IPS-20b (cell line): Measurements from ENCODE around the gene IRAK3.

Source experiments
- H3K27ac ChIP-seq: one replicate; pipeline ENCODE4 v1.5.1; 2013; ENCODE audit warnings: low read length
- H3K27me3 ChIP-seq: 2 replicates; pipeline ENCODE4 v1.6.1; 2013; ENCODE audit warnings: mild to moderate bottlenecking, low read length, inconsistent platforms; ENCODE audit not compliant: insufficient read depth
- H3K36me3 ChIP-seq: 2 replicates; pipeline ENCODE4 v1.6.1; 2013; ENCODE audit warnings: low read depth, mild to moderate bottlenecking, inconsistent platforms, low read length, moderate library complexity; ENCODE audit not compliant: insufficient read depth
- H3K4me1 ChIP-seq: 2 replicates; pipeline ENCODE4 v1.6.1; 2013; ENCODE audit warnings: mild to moderate bottlenecking, control low read depth, inconsistent platforms, low read length, moderate library complexity; ENCODE audit not compliant: insufficient read depth
- H3K4me3 ChIP-seq: 2 replicates; pipeline ENCODE4 v1.5.1; 2013; ENCODE audit warnings: mild to moderate bottlenecking, low read length, inconsistent platforms
- H3K9ac ChIP-seq: 2 replicates; pipeline ENCODE4 v1.6.1; 2013; ENCODE audit warnings: low read depth, mild to moderate bottlenecking, inconsistent platforms, low read length, moderate library complexity
- H3K9me3 ChIP-seq: 2 replicates; pipeline ENCODE4 v1.6.1; 2013; ENCODE audit warnings: mild to moderate bottlenecking, low read depth, low read length, inconsistent platforms; ENCODE audit not compliant: insufficient read depth

IRAK3 gene

GRCh38 chr12:66243911-66244310 lies 54.9 kb downstream of the IRAK3 start:
- H3K27ac ChIP-seq = no peak overlapping the region
- no peak overlapping the region for H3K4me3 ChIP-seq
- no peak overlapping the region for H3K9ac ChIP-seq
- no peaks in the 10 kb centered on the region for H3K36me3 ChIP-seq
- peaks cover 1% of the 10 kb centered on the region; the same call in 1 of the 2 replicates for H3K27me3 ChIP-seq
- H3K9me3 ChIP-seq = no peaks in the 10 kb centered on the region
- H3K4me1 ChIP-seq = peaks cover 11% of the 10 kb centered on the region

- Histone ChIP-seq H3K9me3 (no peaks in the 10 kb centered on the region), H3K27ac (no peak overlapping the region), H3K27me3 (no peaks in the 10 kb centered on the region), H3K9ac (no peak overlapping the region), H3K36me3 (no peaks in the 10 kb centered on the region), H3K4me1 (peaks cover 6% of the 10 kb centered on the region; the same call in 1 of the 2 replicates), H3K4me3 (no peak overlapping the region)
Observed at GRCh38 chr12:66244446-66244845, 55.4 kb downstream of the IRAK3 start.

GRCh38 chr12:66247741-66248140 lies 58.7 kb downstream of the IRAK3 start:
- Histone ChIP-seq H3K36me3 (no peaks in the 10 kb centered on the region), H3K27me3 (no peaks in the 10 kb centered on the region), H3K9me3 (no peaks in the 10 kb centered on the region), H3K4me1 (no peaks in the 10 kb centered on the region), H3K9ac (no peak overlapping the region), H3K27ac (no peak overlapping the region), H3K4me3 (no peak overlapping the region)

DNA sequence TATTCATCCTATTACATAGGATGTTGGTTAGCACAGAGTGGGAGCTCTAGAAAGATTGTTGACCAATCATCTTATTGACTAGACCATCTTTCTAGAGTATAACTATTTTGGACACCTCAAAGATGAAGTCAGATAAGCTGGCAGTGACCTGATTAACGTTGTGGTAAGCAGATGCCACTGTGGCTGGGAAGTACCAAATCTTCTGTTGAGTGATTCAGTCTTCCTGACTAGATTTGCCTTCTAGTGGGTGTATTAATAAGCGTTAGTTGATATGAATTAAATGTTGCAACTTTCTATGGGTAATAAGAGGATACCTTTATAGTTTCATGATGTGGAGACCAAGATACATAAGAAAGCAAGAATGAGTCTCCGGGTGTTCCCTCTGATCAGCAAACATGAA lies 62.0 kb downstream of the IRAK3 start:
- Histone ChIP-seq H3K4me1 (no peaks in the 10 kb centered on the region), H3K9ac (no peak overlapping the region), H3K36me3 (no peaks in the 10 kb centered on the region), H3K9me3 (no peaks in the 10 kb centered on the region), H3K4me3 (no peak overlapping the region), H3K27ac (no peak overlapping the region), H3K27me3 (no peaks in the 10 kb centered on the region)

- no peaks in the 10 kb centered on the region for H3K27me3 ChIP-seq
- H3K4me3 ChIP-seq = no peak overlapping the region
- H3K9ac ChIP-seq = no peak overlapping the region
- no peak overlapping the region for H3K27ac ChIP-seq
- 0 out of 2 replicates have a peak, but pooled peaks cover 2% of the 10 kb centered on the region for H3K4me1 ChIP-seq
- no peaks in the 10 kb centered on the region for H3K36me3 ChIP-seq
- no peaks in the 10 kb centered on the region for H3K9me3 ChIP-seq
Observed at GRCh38 chr12:66252771-66253170, 63.8 kb downstream of the IRAK3 start.

GRCh38 chr12:66255737-66256136 lies 66.7 kb downstream of the IRAK3 start:
- Histone ChIP-seq H3K27me3 (no peaks in the 10 kb centered on the region), H3K27ac (no peak overlapping the region), H3K4me1 (0 out of 2 replicates have a peak, but pooled peaks cover 2% of the 10 kb centered on the region), H3K9me3 (no peaks in the 10 kb centered on the region), H3K9ac (no peak overlapping the region), H3K36me3 (no peaks in the 10 kb centered on the region), H3K4me3 (no peak overlapping the region)

- Histone ChIP-seq H3K4me1 (0 out of 2 replicates have a peak, but pooled peaks cover 2% of the 10 kb centered on the region), H3K27me3 (no peaks in the 10 kb centered on the region), H3K9me3 (no peaks in the 10 kb centered on the region), H3K27ac (no peak overlapping the region), H3K4me3 (no peak overlapping the region), H3K36me3 (no peaks in the 10 kb centered on the region), H3K9ac (no peak overlapping the region)
Observed at GRCh38 chr12:66258011-66258410, 69.0 kb downstream of the IRAK3 start.

DNA sequence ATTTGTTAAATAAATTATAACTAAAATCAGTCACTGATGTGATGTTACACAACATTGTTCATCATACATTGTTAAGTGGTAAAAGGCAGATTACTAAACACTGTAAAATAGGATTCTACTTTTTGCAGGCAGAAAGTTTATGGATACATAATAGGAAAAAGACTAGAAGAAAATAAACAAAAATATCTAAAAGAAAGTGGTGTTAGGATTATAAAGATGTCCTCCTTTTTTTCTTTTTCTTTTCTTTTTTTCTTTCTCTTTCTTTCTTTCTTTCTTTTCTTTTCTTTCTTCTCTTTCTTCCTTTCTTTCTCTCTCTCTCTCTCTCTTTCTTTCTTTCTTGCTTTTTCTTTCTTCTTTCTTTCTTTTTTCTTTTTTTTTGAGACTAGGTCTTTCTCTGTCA lies 73.7 kb downstream of the IRAK3 start:
- no peaks in the 10 kb centered on the region for H3K36me3 ChIP-seq

GRCh38 chr12:66268562-66268961 lies 79.5 kb downstream of the IRAK3 start:
- Histone ChIP-seq H3K27ac (no peak overlapping the region), H3K4me1 (peaks cover 10% of the 10 kb centered on the region; the same call in 1 of the 2 replicates), H3K4me3 (no peak overlapping the region), H3K9ac (no peak overlapping the region), H3K36me3 (no peaks in the 10 kb centered on the region), H3K27me3 (no peaks in the 10 kb centered on the region), H3K9me3 (no peaks in the 10 kb centered on the region)

More for the DNA sequence above, 73.7 kb downstream of the IRAK3 start:
- Histone ChIP-seq H3K27ac (no peak overlapping the region), H3K4me3 (no peak overlapping the region), H3K4me1 (no peaks in the 10 kb centered on the region), H3K27me3 (no peaks in the 10 kb centered on the region), H3K9me3 (no peaks in the 10 kb centered on the region), H3K9ac (no peak overlapping the region)

DNA sequence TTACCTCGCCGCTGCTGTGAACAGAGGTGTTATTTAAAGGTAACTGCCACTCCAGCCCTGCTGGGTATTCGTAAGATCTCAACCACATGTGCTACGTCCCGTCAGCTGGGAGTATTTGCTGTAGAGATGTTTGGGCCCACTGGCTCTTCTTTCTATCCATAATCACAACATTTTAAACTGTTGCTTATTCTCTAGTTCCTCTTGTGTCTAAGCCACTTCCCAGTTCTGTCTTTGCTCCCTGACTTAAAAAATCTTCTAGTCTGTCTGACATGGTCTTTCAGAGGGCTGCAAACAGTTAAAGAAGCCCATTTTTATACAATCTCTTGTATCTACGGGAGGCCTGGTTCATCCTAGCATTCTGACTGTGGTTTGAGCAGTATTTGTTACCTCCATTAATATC lies 80.1 kb downstream of the IRAK3 start:
- peaks cover 10% of the 10 kb centered on the region; the same call in 1 of the 2 replicates for H3K4me1 ChIP-seq
- H3K4me3 ChIP-seq = no peak overlapping the region
- H3K9ac ChIP-seq = 0 out of 2 replicates have a peak overlapping the region, but pooled peaks have one; percentile 45
- H3K27ac ChIP-seq = no peak overlapping the region
- H3K36me3 ChIP-seq = no peaks in the 10 kb centered on the region
- H3K27me3 ChIP-seq = no peaks in the 10 kb centered on the region
- H3K9me3 ChIP-seq = no peaks in the 10 kb centered on the region

DNA sequence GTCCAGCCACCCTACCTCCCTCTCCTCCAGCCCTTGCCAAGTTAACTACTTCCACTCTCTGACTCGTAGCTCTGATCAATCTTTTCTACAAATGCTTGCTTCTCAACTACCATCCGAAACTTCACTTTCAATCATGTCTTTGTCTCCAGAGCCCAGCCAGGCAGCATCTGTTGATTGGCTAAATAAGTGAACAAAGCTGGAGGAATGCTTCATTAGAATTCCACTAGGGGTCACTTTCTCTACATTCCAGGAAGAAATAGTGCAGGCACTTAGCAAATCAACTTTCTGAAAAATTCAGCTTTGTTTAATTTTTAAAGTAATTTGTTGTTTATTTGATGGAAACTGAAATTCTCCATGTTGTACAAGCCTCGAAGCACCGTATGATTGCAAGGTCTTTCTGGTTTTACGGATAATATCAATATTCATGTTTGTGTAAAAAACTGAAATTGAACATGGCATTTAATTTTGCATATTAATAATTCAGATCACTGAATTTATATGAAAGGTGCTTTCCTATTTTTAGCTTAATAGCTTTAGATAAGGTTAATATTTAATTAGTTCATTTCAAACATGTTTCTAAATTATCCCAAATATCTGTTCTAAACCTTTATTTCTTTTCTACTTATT lies 80.9 kb downstream of the IRAK3 start:
- H3K27me3 ChIP-seq = no peaks in the 10 kb centered on the region
- peaks cover 10% of the 10 kb centered on the region; the same call in 1 of the 2 replicates for H3K4me1 ChIP-seq
- peak overlapping the region; percentile 45; the same call in 1 of the 2 replicates for H3K9ac ChIP-seq
- no peak overlapping the region for H3K27ac ChIP-seq
- H3K4me3 ChIP-seq = no peak overlapping the region
- no peaks in the 10 kb centered on the region for H3K36me3 ChIP-seq
- H3K9me3 ChIP-seq = no peaks in the 10 kb centered on the region

- no peak overlapping the region for H3K27ac ChIP-seq
- H3K9me3 ChIP-seq = no peaks in the 10 kb centered on the region
- peaks cover 10% of the 10 kb centered on the region; the same call in 1 of the 2 replicates for H3K4me1 ChIP-seq
- H3K36me3 ChIP-seq = no peaks in the 10 kb centered on the region
- H3K9ac ChIP-seq = no peak overlapping the region
- H3K4me3 ChIP-seq = no peak overlapping the region
- H3K27me3 ChIP-seq = no peaks in the 10 kb centered on the region
Observed at GRCh38 chr12:66270613-66271012, 81.6 kb downstream of the IRAK3 start.
